Naive thymus-derived CD4-positive, alpha-beta T cell (primary cell): ENCODE data around the gene MANF. TPM values are rescaled to one million over a fixed set of nuclear protein-coding genes. Genes with fewer than 3 reads are reported as not detected.

Source experiments
- ATAC-seq: fragments of 150-1000 bp; cut with Tn5 transposase; 2 replicates; pipeline ENCODE4 v1.10.0; 2021; ENCODE audit warnings: mild to moderate bottlenecking, moderate library complexity
- CTCF ChIA-PET: fragments of 350-600 bp; sonication (Branson Sonifier 250); formaldehyde crosslinking; loops from one replicate; lab custom pipeline; 2021; ENCODE audit warnings: antibody characterized with exemption; lab: Charles Lee
- POLR2A ChIA-PET: fragments of 350-600 bp; sonication (Branson Sonifier 250); formaldehyde crosslinking; loops from one replicate; lab custom pipeline; 2021; ENCODE audit warnings: antibody characterized with exemption, inconsistent platforms; lab: Charles Lee
- DNase-seq, 9 donors: peaks; one replicate each; pipeline versions ENCODE4 v3.0.0 to v3.0.0-alpha.2; 2020 to 2022; ENCODE audit warnings: mixed read lengths in 1 of 9
- H3K27ac ChIP-seq: one replicate; pipeline ENCODE4 v1.7.0; 2013; ENCODE audit warnings: mild to moderate bottlenecking, low read depth, low read length, moderate library complexity
- H3K27me3 ChIP-seq, 2 donors: one replicate each; pipeline ENCODE4 v1.7.0; 2013; ENCODE audit warnings: low read length in 2 of 2, mild to moderate bottlenecking in 2 of 2, moderate library complexity in 2 of 2; ENCODE audit not compliant: control insufficient read depth in 2 of 2, insufficient read depth in 2 of 2
- H3K36me3 ChIP-seq, 3 experiments: 1 replicate in 2 of 3; 2 replicates in 1 of 3; pipeline ENCODE4 v1.7.0; 2013; ENCODE audit warnings: low read length in 3 of 3, mild to moderate bottlenecking in 3 of 3, moderate library complexity in 1 of 3; ENCODE audit not compliant: insufficient read depth in 3 of 3, control insufficient read depth in 2 of 3
- H3K4me1 ChIP-seq, 2 donors: one replicate each; pipeline ENCODE4 v1.7.0; 2013; ENCODE audit warnings: low read length in 2 of 2, mild to moderate bottlenecking in 2 of 2, moderate library complexity in 1 of 2; ENCODE audit not compliant: control insufficient read depth in 2 of 2, insufficient read depth in 2 of 2
- H3K4me3 ChIP-seq: 2 replicates; pipeline ENCODE4 v1.7.0; 2013; ENCODE audit warnings: mild to moderate bottlenecking, low read length
- H3K9me3 ChIP-seq, 3 experiments: 1 replicate in 2 of 3; 2 replicates in 1 of 3; pipeline ENCODE4 v1.7.0; 2013; ENCODE audit warnings: low read length in 3 of 3; ENCODE audit not compliant: control insufficient read depth in 2 of 3
- H3K27ac Mint-ChIP-seq, 9 donors: one replicate each; pipeline ENCODE4 v1.8.0; 2020 to 2022; ENCODE audit warnings: mixed read lengths in 9 of 9, mild to moderate bottlenecking in 8 of 9, moderate library complexity in 5 of 9, inconsistent platforms in 2 of 9
- H3K27me3 Mint-ChIP-seq, 5 donors: one replicate each; pipeline ENCODE4 v1.8.0; 2021 to 2022; ENCODE audit warnings: mixed read lengths in 5 of 5, mild to moderate bottlenecking in 1 of 5
- H3K36me3 Mint-ChIP-seq, 5 donors: one replicate each; pipeline ENCODE4 v1.8.0; 2020 to 2022; ENCODE audit warnings: mixed read lengths in 5 of 5, mild to moderate bottlenecking in 3 of 5, inconsistent platforms in 1 of 5
- H3K4me1 Mint-ChIP-seq, 7 donors: one replicate each; pipeline ENCODE4 v1.8.0; 2020 to 2022; ENCODE audit warnings: mixed read lengths in 7 of 7, mild to moderate bottlenecking in 3 of 7, inconsistent platforms in 1 of 7
- H3K4me3 Mint-ChIP-seq, 10 donors: one replicate each; pipeline ENCODE4 v1.8.0; 2020 to 2022; ENCODE audit warnings: mild to moderate bottlenecking in 10 of 10, mixed read lengths in 10 of 10, moderate library complexity in 6 of 10, inconsistent platforms in 2 of 10
- H3K9me3 Mint-ChIP-seq, 11 donors: one replicate each; pipeline ENCODE4 v1.8.0; 2020 to 2022; ENCODE audit warnings: mixed read lengths in 11 of 11, mild to moderate bottlenecking in 4 of 11, inconsistent platforms in 1 of 11, moderate library complexity in 1 of 11
- intact Hi-C, 2 donors: fragments of 100-400 bp; cut with micrococcal nuclease; formaldehyde crosslinking; loops; one replicate each; pipeline ENCODE4 v1.15.1; 2023
- polyA plus RNA-seq, 2 donors: library from polyadenylated mRNA; unstranded; fragments of 300-500 nt; fragmentation: Illumina TruSeq; gene quantifications; one replicate each; pipeline ENCODE4 v1.2.3, GENCODE V29; 2021
- total RNA-seq, 6 experiments: library from RNA in 5 of 6; stranded (reverse) in 5 of 6; gene quantifications; 1 replicate in 5 of 6; 2 replicates in 1 of 6; pipeline ENCODE4 v1.2.3 and lab custom pipeline; 2021 to 2026

The MANF gene
- total and polyA plus RNA-seq, 7 experiments from 2014 or later = 28.2 to 182 (median 48.4) TPM

DNA sequence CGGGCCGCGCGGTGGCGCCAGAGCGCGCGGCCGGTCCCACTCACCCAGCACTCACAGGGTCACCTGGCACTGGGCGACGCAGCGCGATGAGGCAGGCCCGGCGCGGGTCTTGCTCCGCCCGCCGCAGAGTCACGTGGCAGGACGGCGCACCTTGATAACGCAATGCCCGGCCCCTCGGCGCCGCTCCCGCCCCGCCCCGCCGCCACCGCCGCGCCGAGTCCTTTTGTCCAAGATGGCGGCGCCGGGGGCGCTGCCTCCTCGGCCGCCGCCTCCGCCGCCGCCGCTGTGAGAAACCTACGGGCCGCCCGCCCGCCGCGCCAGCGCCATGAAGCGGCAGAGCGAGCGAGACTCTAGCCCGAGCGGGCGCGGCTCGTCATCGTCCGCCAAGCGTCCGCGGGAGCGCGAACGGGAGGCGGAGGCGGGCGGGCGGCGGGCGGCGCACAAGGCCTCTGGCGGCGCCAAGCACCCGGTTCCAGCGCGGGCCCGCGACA is 6.0 kb downstream of the MANF start, which contains the start of gene RBM15B:
RBM15B (plus strand) TSS at position 211 of the 491 bp plus-strand sequence; CDS start at position 326, 115 bp downstream.
- Mint-ChIP-seq H3K4me3 (peak within 1 kb of the TSS; percentile 76 to 89 (median 83)), H3K9me3 (peaks cover 0 to 10% (median 0%) of the 10 kb centered on the region in 11 donors), H3K27ac (peak within 1 kb of the TSS; percentile 79 to 91 (median 88)), H3K4me1 (peaks cover 35 to 75% (median 67%) of the 10 kb centered on the region in 7 donors), H3K27me3 (no peaks in the 10 kb centered on the region), H3K36me3 (peaks cover 6 to 43% (median 27%) of the 10 kb centered on the region in 5 donors)
- Histone ChIP-seq H3K4me1 (peaks cover 46 to 53% of the 10 kb centered on the region in 2 donors), H3K27ac (peak within 1 kb of the TSS; percentile 90), H3K36me3 (peaks cover 7 to 58% (median 28%) of the 10 kb centered on the region in 3 experiments), H3K4me3 (peak within 1 kb of the TSS; percentile 52), H3K9me3 (no peaks in the 10 kb centered on the region), H3K27me3 (no peaks in the 10 kb centered on the region)
- ChIA-PET POLR2A (interaction anchor here (1.5 to 3.6 kb wide), 3 partner anchors 12 to 775 kb away, joined by 3 to 16 read pairs (median 5); partner anchors contain the start of gene MAPKAPK3), CTCF (interaction anchor here (0.6 to 1.5 kb wide), 2 partner anchors 11 to 779 kb away, joined by 3 read pairs; no protein-coding TSS in a partner anchor)
- ATAC-seq = peak; percentile 95
- intact Hi-C loops = loop anchor here (1.0 to 5.0 kb wide), 13 partner anchors 8 to 1026 kb away; partner anchors contain the start of genes DCAF1 (in 1 of the 2), DUSP7 (in 1 of the 2), HEMK1 (in 1 of the 2) and RAD54L2 (in 1 of the 2)
- DNase-seq = peak; percentile 94 to 98 (median 96)

DNA sequence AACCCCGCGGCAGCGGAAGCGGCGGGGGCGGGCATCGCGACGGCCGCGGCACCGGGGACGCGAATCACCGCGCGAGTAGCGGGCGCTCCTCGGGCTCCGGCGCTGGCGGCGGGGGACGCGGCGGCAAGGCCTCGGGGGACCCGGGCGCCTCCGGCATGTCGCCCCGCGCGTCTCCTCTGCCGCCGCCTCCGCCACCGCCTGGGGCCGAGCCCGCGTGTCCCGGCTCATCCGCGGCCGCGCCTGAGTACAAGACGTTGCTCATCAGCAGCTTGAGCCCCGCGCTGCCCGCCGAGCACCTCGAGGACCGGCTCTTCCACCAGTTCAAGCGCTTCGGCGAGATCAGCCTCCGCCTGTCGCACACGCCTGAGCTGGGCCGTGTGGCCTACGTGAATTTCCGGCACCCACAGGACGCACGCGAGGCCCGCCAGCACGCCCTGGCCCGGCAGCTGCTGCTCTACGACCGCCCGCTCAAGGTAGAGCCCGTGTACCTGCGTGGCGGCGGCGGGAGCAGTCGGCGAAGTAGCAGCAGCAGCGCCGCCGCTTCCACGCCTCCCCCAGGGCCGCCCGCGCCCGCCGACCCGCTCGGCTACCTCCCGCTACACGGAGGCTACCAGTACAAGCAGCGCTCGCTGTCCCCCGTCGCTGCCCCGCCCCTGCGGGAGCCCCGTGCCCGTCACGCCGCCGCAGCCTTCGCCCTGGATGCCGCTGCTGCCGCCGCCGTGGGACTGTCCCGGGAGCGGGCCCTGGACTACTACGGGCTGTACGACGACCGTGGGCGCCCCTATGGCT is 6.7 kb downstream of the MANF start:
- Histone ChIP-seq H3K4me3 (peak overlapping the region; percentile 38), H3K4me1 (peaks cover 40 to 48% of the 10 kb centered on the region in 2 donors), H3K36me3 (peaks cover 7 to 64% (median 32%) of the 10 kb centered on the region in 3 experiments), H3K9me3 (no peaks in the 10 kb centered on the region), H3K27me3 (no peaks in the 10 kb centered on the region), H3K27ac (peak overlapping the region; percentile 90)
- ChIA-PET POLR2A (interaction anchor here (0.7 to 4.6 kb wide), 5 partner anchors 7 to 367 kb away, joined by 3 to 25 read pairs (median 4); partner anchors contain the start of gene MANF), CTCF (interaction anchor here (0.9 kb wide), 1 partner anchor 15 kb away, joined by 3 read pairs; no protein-coding TSS in a partner anchor)
- H3K27me3 Mint-ChIP-seq = no peaks in the 10 kb centered on the region
- peak overlapping the region in 8 of 9 donors; percentile 72 to 91 (median 88) for H3K27ac Mint-ChIP-seq
- peaks cover 33 to 75% (median 67%) of the 10 kb centered on the region in 7 donors for H3K4me1 Mint-ChIP-seq
- H3K4me3 Mint-ChIP-seq = peak overlapping the region; percentile 76 to 89 (median 83)
- H3K36me3 Mint-ChIP-seq = peaks cover 6 to 46% (median 27%) of the 10 kb centered on the region in 5 donors
- DNase-seq (peak in 8 of 9 donors; percentile 43 to 68 (median 62)), ATAC-seq (peak; percentile 10)
- intact Hi-C loops = loop anchor here (1.0 to 5.0 kb wide), 13 partner anchors 8 to 1026 kb away; partner anchors contain the start of genes DCAF1 (in 1 of the 2), DUSP7 (in 1 of the 2), HEMK1 (in 1 of the 2) and RAD54L2 (in 1 of the 2)
- H3K9me3 Mint-ChIP-seq = peaks cover 0 to 8% (median 0%) of the 10 kb centered on the region in 11 donors

DNA sequence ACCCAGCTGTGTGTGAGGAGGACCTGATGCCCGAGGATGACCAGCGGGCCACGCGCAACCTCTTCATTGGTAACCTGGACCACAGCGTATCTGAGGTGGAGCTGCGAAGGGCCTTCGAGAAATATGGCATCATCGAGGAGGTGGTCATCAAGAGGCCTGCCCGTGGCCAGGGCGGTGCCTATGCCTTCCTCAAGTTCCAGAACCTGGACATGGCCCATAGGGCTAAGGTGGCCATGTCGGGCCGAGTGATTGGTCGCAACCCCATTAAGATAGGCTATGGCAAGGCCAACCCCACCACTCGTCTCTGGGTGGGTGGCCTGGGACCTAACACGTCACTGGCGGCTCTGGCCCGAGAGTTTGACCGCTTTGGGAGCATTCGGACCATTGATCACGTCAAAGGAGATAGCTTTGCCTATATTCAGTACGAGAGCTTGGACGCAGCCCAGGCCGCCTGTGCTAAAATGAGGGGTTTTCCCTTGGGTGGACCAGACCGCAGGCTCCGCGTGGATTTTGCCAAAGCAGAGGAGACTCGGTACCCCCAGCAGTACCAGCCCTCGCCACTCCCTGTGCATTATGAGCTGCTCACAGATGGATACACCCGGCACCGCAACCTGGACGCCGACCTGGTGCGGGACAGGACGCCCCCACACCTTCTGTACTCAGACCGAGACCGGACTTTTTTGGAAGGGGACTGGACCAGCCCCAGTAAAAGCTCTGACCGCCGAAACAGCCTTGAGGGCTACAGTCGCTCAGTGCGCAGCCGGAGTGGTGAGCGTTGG is 7.5 kb downstream of the MANF start:
- H3K9me3 Mint-ChIP-seq = peaks cover 0 to 8% (median 0%) of the 10 kb centered on the region in 11 donors
- CTCF ChIA-PET = interaction anchor here (0.9 kb wide), 1 partner anchor 15 kb away, joined by 3 read pairs; no protein-coding TSS in a partner anchor
- Histone ChIP-seq H3K36me3 (peaks cover 7 to 69% (median 35%) of the 10 kb centered on the region in 3 experiments), H3K27ac (peak overlapping the region; percentile 90), H3K4me1 (peaks cover 37 to 50% of the 10 kb centered on the region in 2 donors), H3K9me3 (no peaks in the 10 kb centered on the region), H3K4me3 (peak overlapping the region; percentile 38), H3K27me3 (no peaks in the 10 kb centered on the region)
- no peak for ATAC-seq
- H3K27ac Mint-ChIP-seq = peak overlapping the region in 8 of 9 donors; percentile 12 to 87 (median 67)
- intact Hi-C loops = loop anchor here in 1 of 2 donors (5.0 kb wide), 1 partner anchor 665 kb away; the partner anchor contains the start of gene DUSP7
- H3K4me3 Mint-ChIP-seq = peak overlapping the region; percentile 58 to 89 (median 80)
- POLR2A ChIA-PET = interaction anchor here (0.7 to 4.6 kb wide), 6 partner anchors 8 to 368 kb away, joined by 3 to 25 read pairs (median 4); partner anchors contain the start of gene MANF
- peaks cover 34 to 79% (median 71%) of the 10 kb centered on the region in 7 donors for H3K4me1 Mint-ChIP-seq
- DNase-seq = no peak
- no peaks in the 10 kb centered on the region for H3K27me3 Mint-ChIP-seq
- peaks cover 6 to 51% (median 26%) of the 10 kb centered on the region in 5 donors for H3K36me3 Mint-ChIP-seq

DNA sequence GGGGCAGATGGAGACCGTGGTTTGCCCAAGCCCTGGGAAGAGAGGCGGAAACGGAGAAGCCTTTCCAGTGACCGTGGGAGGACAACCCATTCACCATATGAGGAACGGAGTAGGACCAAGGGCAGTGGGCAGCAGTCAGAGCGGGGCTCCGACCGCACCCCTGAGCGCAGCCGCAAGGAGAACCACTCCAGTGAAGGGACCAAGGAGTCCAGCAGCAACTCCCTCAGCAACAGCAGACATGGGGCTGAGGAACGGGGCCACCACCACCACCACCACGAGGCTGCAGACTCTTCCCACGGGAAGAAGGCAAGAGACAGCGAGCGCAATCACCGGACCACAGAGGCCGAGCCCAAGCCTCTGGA is 8.0 kb downstream of the MANF start:
- Histone ChIP-seq H3K27me3 (no peaks in the 10 kb centered on the region), H3K27ac (peak overlapping the region; percentile 90), H3K36me3 (peaks cover 7 to 68% (median 35%) of the 10 kb centered on the region in 3 experiments), H3K4me1 (peaks cover 37 to 50% of the 10 kb centered on the region in 2 donors), H3K4me3 (no peak overlapping the region), H3K9me3 (no peaks in the 10 kb centered on the region)
- ChIA-PET POLR2A (interaction anchor here (1.2 to 4.6 kb wide), 4 partner anchors 9 to 279 kb away, joined by 4 to 25 read pairs (median 7); partner anchors contain the start of gene MANF), CTCF (no interaction called here)
- no peak for DNase-seq
- Mint-ChIP-seq H3K4me3 (peak overlapping the region; percentile 25 to 83 (median 54)), H3K27ac (peak overlapping the region in 7 of 9 donors; percentile 5 to 87 (median 72)), H3K9me3 (peaks cover 0 to 8% (median 0%) of the 10 kb centered on the region in 11 donors), H3K27me3 (no peaks in the 10 kb centered on the region), H3K36me3 (peaks cover 6 to 47% (median 22%) of the 10 kb centered on the region in 5 donors), H3K4me1 (peaks cover 34 to 75% (median 67%) of the 10 kb centered on the region in 7 donors)
- intact Hi-C loops = loop anchor here in 1 of 2 donors (5.0 kb wide), 1 partner anchor 664 kb away; the partner anchor contains the start of gene DUSP7
- no peak for ATAC-seq

DNA sequence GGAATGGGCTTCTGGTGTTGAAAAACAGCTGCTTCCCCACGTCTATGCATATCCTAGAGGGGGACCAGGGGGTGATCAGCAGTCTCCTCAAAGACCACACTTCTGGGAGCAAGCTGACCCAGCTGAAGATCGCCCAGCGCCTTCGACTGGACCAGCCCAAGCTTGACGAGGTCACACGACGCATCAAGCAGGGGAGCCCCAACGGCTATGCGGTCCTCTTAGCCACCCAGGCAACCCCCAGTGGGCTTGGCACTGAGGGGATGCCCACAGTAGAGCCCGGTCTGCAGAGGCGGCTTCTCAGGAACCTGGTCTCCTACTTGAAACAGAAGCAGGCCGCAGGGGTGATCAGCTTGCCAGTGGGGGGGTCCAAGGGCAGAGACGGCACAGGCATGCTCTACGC is 8.5 kb downstream of the MANF start:
- H3K4me1 Mint-ChIP-seq = peaks cover 34 to 74% (median 66%) of the 10 kb centered on the region in 7 donors
- H3K4me1 ChIP-seq = peaks cover 37 to 50% of the 10 kb centered on the region in 2 donors
- H3K36me3 ChIP-seq = peaks cover 9 to 67% (median 39%) of the 10 kb centered on the region in 3 experiments
- H3K27me3 ChIP-seq = no peaks in the 10 kb centered on the region
- peaks cover 6 to 45% (median 22%) of the 10 kb centered on the region in 5 donors for H3K36me3 Mint-ChIP-seq
- H3K27ac Mint-ChIP-seq = peak overlapping the region in 6 of 9 donors; percentile 8 to 87 (median 64)
- no peak for ATAC-seq
- intact Hi-C loops = loop anchor here in 1 of 2 donors (5.0 kb wide), 1 partner anchor 664 kb away; the partner anchor contains the start of gene DUSP7
- POLR2A ChIA-PET = interaction anchor here (1.2 to 4.6 kb wide), 3 partner anchors 9 to 278 kb away, joined by 4 to 25 read pairs (median 9); partner anchors contain the start of gene MANF
- no peaks in the 10 kb centered on the region for H3K9me3 ChIP-seq
- no peak overlapping the region for H3K27ac ChIP-seq
- H3K9me3 Mint-ChIP-seq = peaks cover 0 to 8% (median 0%) of the 10 kb centered on the region in 11 donors
- no peak overlapping the region for H3K4me3 ChIP-seq
- CTCF ChIA-PET = no interaction called here
- DNase-seq = no peak
- peak overlapping the region in 6 of 10 donors; percentile 5 to 83 (median 58) for H3K4me3 Mint-ChIP-seq
- H3K27me3 Mint-ChIP-seq = no peaks in the 10 kb centered on the region
